Measurements from ENCODE around the gene TRIM50.
"Not testable (repeated sequence)": the region's sequence is repeated elsewhere in the genome, so short reads cannot be mapped to it uniquely, and the experiment has no call there.

Gene TRIM50

DNA sequence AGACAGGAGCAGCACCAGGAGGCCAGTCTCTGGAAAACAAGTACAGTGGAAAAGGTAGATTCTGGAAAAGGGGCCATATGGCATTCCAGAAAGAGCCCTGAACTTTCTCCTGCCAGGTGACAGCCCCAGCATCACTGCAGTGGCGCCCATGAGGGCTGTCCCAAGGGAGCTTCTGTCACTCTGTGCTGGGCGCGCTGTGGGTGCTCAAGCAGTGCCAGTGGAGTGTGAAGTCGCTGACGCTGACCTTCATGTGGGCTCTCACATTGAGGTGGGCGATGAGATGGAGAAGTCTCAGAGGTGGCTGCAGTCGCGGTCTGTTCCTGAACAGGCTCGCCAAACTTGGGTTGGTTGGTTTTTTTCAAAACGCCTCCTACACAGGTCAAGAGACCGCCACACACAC, 38.2 kb upstream of the TRIM50 start:
- no peak overlapping the region for H3K4me3 ChIP-seq (replicated peaks; ENCODE audit: low read depth, low read length)
- no peaks in the 10 kb centered on the region for H3K27me3 ChIP-seq (replicated peaks; ENCODE audit: control insufficient read depth, insufficient read depth, low read length)

DNA sequence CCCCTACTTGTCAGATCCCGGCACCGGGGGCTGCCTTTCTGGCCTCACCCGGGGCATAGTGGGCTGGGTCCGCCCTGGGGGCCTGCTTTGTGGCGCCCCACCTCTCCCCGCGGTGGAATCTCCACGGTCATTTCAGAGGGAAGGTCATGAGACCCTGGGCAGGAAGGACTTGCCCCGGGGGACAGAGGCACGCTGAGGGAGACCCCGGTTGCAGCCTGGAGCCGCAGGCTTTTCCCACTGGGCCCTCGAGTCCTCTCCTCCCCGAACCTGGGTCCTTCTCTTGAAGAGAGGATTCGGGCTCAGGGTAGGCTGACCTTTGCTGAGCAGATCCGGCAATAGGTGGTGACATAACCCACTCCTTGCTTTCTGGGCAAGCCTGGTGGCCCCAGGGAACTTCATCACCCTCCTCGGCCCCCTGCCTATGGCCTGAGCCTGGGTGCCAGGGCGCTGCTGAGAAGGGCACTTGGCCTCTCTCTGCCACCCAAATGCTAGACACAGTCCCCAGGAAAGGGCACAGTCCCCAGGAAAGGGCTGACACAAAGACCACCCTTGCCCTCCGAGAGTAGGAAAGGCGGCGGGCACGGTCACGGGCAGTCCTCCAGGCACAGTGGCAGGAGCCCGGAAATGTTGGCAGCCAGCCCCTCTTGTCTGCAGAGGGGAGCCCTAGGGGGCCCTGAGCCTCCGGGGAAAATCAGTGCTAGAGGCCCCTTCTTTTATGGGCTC, 36.3 kb upstream of the TRIM50 start:
- Histone ChIP-seq H3K4me3 (replicated peaks; ENCODE audit: low read depth, low read length) (no peak overlapping the region), H3K36me3 (ENCODE audit: control insufficient read depth, insufficient read depth, low read length) (no peaks in the 10 kb centered on the region), H3K27me3 (replicated peaks; ENCODE audit: control insufficient read depth, insufficient read depth, low read length) (no peaks in the 10 kb centered on the region)
- TF ChIP-seq, protein P1, sequence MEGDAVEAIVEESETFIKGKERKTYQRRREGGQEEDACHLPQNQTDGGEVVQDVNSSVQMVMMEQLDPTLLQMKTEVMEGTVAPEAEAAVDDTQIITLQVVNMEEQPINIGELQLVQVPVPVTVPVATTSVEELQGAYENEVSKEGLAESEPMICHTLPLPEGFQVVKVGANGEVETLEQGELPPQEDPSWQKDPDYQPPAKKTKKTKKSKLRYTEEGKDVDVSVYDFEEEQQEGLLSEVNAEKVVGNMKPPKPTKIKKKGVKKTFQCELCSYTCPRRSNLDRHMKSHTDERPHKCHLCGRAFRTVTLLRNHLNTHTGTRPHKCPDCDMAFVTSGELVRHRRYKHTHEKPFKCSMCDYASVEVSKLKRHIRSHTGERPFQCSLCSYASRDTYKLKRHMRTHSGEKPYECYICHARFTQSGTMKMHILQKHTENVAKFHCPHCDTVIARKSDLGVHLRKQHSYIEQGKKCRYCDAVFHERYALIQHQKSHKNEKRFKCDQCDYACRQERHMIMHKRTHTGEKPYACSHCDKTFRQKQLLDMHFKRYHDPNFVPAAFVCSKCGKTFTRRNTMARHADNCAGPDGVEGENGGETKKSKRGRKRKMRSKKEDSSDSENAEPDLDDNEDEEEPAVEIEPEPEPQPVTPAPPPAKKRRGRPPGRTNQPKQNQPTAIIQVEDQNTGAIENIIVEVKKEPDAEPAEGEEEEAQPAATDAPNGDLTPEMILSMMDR (IDR thresholded peaks at IDR 0.05; ENCODE audit: insufficient read depth, low read length, poor library complexity, severe bottlenecking): no peak
- DNase-seq (ENCODE audit: extremely low read depth, insufficient read length): no peak

More for the DNA sequence above, 38.2 kb upstream of the TRIM50 start:
- H3K36me3 ChIP-seq (ENCODE audit: control insufficient read depth, insufficient read depth, low read length): no peaks in the 10 kb centered on the region
- no peak for DNase-seq (ENCODE audit: extremely low read depth, insufficient read length)
- TF ChIP-seq, protein P1 (IDR thresholded peaks at IDR 0.05; ENCODE audit: insufficient read depth, low read length, poor library complexity, severe bottlenecking): no peak

DNA sequence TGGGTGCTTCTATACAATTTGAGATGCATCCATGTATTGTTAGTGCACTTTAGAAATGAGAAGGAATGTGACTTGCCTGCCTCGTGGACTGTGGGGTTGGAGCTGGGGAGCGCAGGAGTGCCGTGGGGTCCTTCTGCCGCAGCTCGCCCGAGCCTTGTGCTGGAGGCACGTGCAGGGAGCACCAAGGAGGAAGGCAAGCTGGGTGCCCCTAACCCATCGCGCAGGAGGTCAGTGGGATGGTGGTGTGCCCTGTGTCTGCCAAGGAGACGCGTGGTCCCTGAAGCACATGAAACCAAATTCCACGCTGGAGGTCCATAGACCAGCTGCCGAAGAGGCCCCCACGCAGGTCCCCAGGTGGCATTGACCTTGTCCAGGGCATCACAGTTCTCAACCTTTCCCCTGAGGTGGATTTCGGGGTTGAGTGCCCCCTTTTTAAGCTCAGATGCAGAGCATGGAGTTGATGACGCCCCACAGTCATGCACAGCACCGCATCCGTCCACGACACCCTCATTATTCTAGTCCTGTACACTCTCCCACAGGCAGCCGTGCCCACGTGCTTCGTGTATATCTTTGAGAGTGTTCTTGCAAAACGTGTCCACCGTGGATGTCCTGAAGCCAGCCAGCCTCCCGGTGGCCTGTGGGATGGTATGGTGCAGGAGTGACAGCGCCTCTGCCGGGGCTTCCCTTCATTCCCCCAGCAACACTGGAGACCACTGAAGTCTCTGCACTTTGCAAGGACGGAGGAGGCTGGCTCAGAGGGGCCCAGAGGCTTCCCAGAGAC, 35.5 kb upstream of the TRIM50 start:
- Histone ChIP-seq H3K4me3 (replicated peaks; ENCODE audit: low read depth, low read length) (no peak overlapping the region), H3K36me3 (ENCODE audit: control insufficient read depth, insufficient read depth, low read length) (no peaks in the 10 kb centered on the region), H3K27me3 (replicated peaks; ENCODE audit: control insufficient read depth, insufficient read depth, low read length) (no peaks in the 10 kb centered on the region)
- DNase-seq (ENCODE audit: extremely low read depth, insufficient read length): no peak
- TF ChIP-seq, protein P1 (IDR thresholded peaks at IDR 0.05; ENCODE audit: insufficient read depth, low read length, poor library complexity, severe bottlenecking): no peak

DNA sequence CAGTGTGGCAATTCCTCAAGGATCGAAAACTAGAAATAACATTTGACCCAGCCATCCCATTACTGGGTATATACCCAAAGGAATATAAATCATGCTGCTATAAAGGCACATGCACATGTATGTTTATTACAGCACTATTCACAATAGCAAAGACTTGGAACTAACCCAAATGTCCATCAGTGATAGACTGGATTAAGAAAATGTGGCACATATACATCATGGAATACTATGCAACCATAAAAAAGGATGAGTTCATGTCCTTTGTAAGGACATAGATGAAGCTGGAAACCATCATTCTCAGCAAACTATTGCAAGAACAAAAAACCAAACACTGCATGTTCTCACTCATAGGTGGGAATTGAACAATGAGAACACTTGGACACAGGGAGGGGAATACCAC, 32.7 kb upstream of the TRIM50 start:
- not testable (repeated sequence) for H3K4me3 ChIP-seq (replicated peaks; ENCODE audit: low read depth, low read length); H3K27me3 ChIP-seq (replicated peaks; ENCODE audit: control insufficient read depth, insufficient read depth, low read length)

DNA sequence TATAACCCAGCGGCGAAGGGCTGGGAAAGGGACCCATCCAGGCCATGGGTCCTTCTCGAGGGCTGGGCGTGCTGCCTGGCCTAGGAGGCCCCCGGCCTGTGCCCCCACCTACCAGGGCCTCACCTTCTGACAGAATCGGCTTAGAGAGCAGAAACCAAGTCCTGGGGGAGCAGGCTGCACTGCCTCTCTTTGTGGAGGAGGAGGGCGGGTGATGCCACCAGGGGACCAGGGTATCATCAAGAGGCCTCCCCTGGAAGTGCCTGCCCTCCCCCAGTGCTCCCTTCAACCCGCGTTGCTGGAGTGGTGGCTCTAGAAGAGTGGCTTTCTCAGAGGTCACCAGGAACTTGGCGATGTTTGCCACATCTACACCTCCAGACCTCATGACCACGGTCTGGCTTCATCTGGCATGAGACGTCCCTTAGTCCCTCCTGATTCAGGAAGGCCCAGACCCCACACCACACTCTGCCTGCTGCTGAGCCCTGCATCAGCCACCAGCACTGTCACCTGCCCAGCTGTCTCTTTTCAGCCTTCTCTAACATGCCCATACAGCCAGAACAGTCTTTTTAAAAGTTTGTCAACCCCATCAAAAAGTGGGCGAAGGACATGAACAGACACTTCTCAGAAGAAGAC, 32.0 kb upstream of the TRIM50 start:
- H3K4me3 ChIP-seq (replicated peaks; ENCODE audit: low read depth, low read length): no peak overlapping the region
- DNase-seq (ENCODE audit: extremely low read depth, insufficient read length): no peak
- TF ChIP-seq, protein P1 (IDR thresholded peaks at IDR 0.05; ENCODE audit: insufficient read depth, low read length, poor library complexity, severe bottlenecking): no peak
- no peaks in the 10 kb centered on the region for H3K36me3 ChIP-seq (ENCODE audit: control insufficient read depth, insufficient read depth, low read length)
- H3K27me3 ChIP-seq (replicated peaks; ENCODE audit: control insufficient read depth, insufficient read depth, low read length): no peaks in the 10 kb centered on the region

More for the DNA sequence above, 32.7 kb upstream of the TRIM50 start:
- DNase-seq (ENCODE audit: extremely low read depth, insufficient read length); H3K36me3 ChIP-seq (ENCODE audit: control insufficient read depth, insufficient read depth, low read length): not testable (repeated sequence)

DNA sequence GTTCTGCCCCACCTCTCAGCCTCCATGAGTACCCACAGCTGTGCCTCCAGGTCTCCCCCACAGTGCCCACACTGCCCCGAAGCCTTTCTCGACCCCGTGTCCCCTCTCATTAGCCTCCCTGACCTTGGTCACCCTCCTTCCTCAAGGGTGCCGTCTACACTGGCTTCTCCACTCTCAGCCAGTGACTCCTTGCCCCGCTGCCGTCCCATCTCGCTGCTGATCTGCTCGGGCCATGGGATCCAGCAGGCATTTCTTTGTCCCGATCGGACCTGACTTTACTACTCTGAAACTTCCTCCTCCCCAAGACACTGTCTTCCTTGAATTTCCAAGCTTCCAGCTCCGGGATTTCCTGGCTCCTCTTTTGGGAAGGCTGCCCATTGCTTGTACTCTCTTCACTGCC, 31.4 kb upstream of the TRIM50 start:
- Histone ChIP-seq H3K27me3 (replicated peaks; ENCODE audit: control insufficient read depth, insufficient read depth, low read length) (no peaks in the 10 kb centered on the region), H3K4me3 (replicated peaks; ENCODE audit: low read depth, low read length) (no peak overlapping the region), H3K36me3 (ENCODE audit: control insufficient read depth, insufficient read depth, low read length) (no peaks in the 10 kb centered on the region)
- TF ChIP-seq, protein P1 (IDR thresholded peaks at IDR 0.05; ENCODE audit: insufficient read depth, low read length, poor library complexity, severe bottlenecking): no peak
- no peak for DNase-seq (ENCODE audit: extremely low read depth, insufficient read length)

Measured in GM06990 (cell line).